HL-60 (cell line): ENCODE results near the gene SCD.
"Not testable (repeated sequence)": the region's sequence is repeated elsewhere in the genome, so short reads cannot be mapped to it uniquely, and the experiment has no call there.

Experiments
- DNase-seq, 2 experiments: peaks; one replicate each; pipeline ENCODE4 v3.0.0-alpha.2; 2010 to 2020; ENCODE audit warnings: low read depth in 1 of 2, low spot score in 1 of 2
- H3K27ac ChIP-seq: fragments of 250-450 bp; sonication (Bioruptor Pico); replicated peaks from 2 replicates; pipeline ENCODE4 v1.5.1; 2020; ENCODE audit warnings: mild to moderate bottlenecking, moderate library complexity
- H3K27me3 ChIP-seq: fragments of 250-450 bp; sonication (Bioruptor Pico); 2 replicates; pipeline ENCODE4 v1.5.1; 2021; ENCODE audit warnings: mild to moderate bottlenecking, moderate library complexity; ENCODE audit not compliant: insufficient read depth, poor library complexity, severe bottlenecking
- H3K4me3 ChIP-seq: replicated peaks from 2 replicates; pipeline ENCODE4 v1.5.1; 2011; ENCODE audit warnings: mild to moderate bottlenecking, control low read depth, low read length; ENCODE audit not compliant: insufficient read depth
- CTCF ChIP-seq: IDR thresholded peaks from one replicate; pipeline ENCODE4 v1.5.1; 2011; ENCODE audit warnings: low read length, control low read depth, inconsistent platforms; ENCODE audit not compliant: insufficient read depth
- GABPA ChIP-seq: IDR thresholded peaks from 2 replicates; pipeline ENCODE4 v1.6.1; 2012; ENCODE audit warnings: low read depth
- POLR2AphosphoS5 ChIP-seq: IDR thresholded peaks from 2 replicates; pipeline ENCODE4 v1.6.1; 2012; ENCODE audit warnings: low read depth
- REST ChIP-seq: IDR thresholded peaks from 2 replicates; pipeline ENCODE4 v1.6.1; 2012; ENCODE audit warnings: low read depth; ENCODE audit not compliant: insufficient replicate concordance
- SPI1 ChIP-seq: IDR thresholded peaks from 2 replicates; pipeline ENCODE4 v1.6.1; 2012; ENCODE audit warnings: low read depth, mild to moderate bottlenecking, borderline replicate concordance

Gene SCD

DNA sequence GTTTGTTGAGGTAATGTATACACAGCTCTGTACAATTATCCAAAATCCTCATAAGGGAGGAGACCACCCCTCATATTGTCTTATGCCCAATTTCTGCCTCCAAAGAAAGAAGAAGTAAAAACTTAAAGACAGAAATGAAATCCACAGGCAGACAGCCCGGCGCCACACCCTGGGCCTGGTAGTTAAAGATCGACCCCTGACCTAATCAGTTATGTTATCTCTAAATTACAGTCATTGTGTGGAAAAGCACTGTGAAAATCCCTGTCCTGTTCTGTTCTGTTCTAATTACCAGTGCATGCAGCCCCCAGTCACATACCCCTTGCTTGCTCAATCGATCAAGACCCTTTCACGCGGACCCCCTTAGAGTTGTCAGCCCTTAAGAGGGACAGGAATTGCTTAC lies 29.6 kb downstream of the SCD start:
- H3K27ac ChIP-seq, H3K4me3 ChIP-seq, H3K27me3 ChIP-seq, DNase-seq: not testable (repeated sequence)

DNA sequence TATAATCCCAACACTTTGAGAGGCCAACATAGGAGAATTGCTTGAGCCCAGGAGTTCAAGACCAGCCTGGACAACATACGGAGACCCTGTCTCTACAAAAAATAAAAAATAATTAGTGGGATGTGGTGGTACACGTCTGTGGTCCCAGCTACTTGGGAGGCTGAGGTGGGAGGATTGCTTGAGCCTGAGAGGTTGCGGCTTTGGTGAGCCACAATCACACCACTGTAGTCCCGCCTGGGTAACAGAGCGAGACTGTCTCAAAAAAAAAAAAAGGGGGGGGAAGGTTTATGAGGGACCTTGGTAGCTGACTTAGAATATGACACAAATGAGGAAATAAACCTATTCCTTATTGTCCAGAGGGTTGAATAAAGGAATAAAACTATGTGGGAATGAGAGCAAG lies 30.8 kb downstream of the SCD start:
- DNase-seq, result no peak
- H3K27me3 ChIP-seq, result no peaks in the 10 kb centered on the region
- no peak overlapping the region for H3K27ac ChIP-seq
- TF ChIP-seq CTCF, result no peak
- TF ChIP-seq REST, result no peak
- TF ChIP-seq POLR2AphosphoS5, result no peak
- TF ChIP-seq SPI1, result no peak
- TF ChIP-seq GABPA, result no peak
- no peak overlapping the region for H3K4me3 ChIP-seq

DNA sequence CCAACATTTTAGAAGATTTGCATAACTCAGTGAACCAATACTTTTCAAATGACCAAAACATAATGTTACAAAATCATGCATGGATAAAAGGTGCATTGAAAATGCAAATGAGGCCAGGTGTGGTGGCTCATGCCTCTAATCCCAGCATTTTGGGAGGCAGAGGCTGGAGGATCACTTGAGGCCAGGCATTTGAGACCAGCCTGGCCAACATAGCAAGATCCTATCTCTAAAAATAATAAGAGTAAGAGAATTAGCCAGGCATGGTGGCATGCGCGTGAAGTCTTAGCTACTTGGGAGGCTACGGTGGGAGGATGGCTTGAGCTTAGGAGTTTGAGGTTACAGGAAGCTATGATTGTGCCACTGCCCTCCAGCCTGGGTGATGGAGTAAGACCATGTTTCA lies 33.4 kb downstream of the SCD start:
- DNase-seq, result peak in 1 of 2 experiments; percentile 31
- no peaks in the 10 kb centered on the region for H3K27me3 ChIP-seq
- TF ChIP-seq POLR2AphosphoS5, result no peak
- no peak for TF ChIP-seq SPI1
- no peak for TF ChIP-seq GABPA
- TF ChIP-seq REST, result no peak
- no peak for TF ChIP-seq CTCF
- H3K27ac ChIP-seq, result no peak overlapping the region
- H3K4me3 ChIP-seq, result no peak overlapping the region

DNA sequence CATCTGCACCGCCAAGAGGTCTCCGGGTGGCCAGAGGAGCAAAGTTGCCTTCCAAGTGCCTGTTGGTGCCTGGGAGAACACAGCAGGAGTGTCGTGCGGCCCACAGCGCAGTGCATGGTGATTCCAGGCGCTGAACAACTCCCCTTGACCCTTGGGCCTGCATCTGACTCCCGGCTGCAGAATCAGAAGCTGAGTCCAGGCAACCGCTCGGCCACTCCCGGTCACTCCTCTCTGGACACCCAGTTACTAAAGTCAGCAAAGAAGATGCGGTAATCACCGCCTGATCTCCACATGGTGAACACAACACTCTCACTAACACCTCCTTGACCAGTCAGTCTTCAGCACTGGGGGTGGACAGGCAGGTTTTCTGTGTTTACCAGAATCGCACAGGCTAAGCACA lies 35.5 kb downstream of the SCD start:
- Histone ChIP-seq H3K27me3 (no peaks in the 10 kb centered on the region), H3K27ac (no peak overlapping the region), H3K4me3 (no peak overlapping the region)
- DNase-seq, result no peak
- TF ChIP-seq GABPA (no peak), CTCF (no peak), REST (no peak), POLR2AphosphoS5 (no peak), SPI1 (no peak)
